ENCODE results near the gene GLT1D1.

GLT1D1 gene

GRCh38 chr12:129009833-129010622 lies 156.8 kb downstream of the GLT1D1 start:
- no peak for DNase-seq

DNA sequence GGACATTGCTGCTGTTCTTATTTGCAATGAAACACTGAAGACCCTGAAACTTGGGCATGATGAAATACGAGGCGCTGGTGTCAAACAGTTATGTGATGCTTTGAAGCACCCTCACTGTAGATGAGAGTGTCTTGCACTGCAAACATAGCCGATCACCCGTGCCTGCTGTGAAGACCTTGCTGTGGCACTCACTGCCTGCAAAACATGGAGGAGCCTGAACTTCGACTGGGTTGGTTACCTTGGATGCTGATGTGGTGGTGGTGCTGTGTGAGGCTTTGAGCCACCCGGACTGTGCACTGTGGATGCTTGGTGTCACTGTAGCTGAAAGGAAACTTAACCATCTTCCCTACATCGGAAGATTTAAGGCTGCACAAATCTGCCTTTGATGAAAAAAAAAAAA lies 162.9 kb downstream of the GLT1D1 start:
- DNase-seq = no peak

GRCh38 chr12:129025055-129025454 lies 171.8 kb downstream of the GLT1D1 start:
- no peak for DNase-seq

DNA sequence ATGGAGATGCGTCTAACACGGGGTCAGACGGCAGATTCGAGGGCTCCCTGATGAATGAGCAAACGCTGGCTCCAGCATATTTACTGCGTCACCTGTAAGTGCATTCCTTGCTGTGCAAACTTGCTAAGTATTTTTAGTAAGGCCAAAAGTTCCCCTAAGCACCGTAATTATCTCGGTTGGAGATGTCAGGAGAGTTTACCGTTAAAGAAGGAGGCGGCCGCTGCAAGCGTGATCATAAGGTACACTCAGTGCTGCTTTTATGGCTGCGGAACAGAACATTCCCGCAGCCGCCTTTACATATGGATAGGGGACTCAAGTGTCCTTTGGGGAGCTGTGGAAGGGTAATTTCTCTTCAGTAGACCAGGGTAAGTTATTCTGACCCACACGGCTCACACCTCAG lies 175.6 kb downstream of the GLT1D1 start:
- no peak for DNase-seq
